AG08396 (cell line): ENCODE measurements around the gene ASPG.

Experiments
- DNase-seq: peaks from one replicate; pipeline ENCODE4 v3.0.0; 2012; ENCODE audit warnings: low spot score, mixed read lengths

ASPG gene

DNA sequence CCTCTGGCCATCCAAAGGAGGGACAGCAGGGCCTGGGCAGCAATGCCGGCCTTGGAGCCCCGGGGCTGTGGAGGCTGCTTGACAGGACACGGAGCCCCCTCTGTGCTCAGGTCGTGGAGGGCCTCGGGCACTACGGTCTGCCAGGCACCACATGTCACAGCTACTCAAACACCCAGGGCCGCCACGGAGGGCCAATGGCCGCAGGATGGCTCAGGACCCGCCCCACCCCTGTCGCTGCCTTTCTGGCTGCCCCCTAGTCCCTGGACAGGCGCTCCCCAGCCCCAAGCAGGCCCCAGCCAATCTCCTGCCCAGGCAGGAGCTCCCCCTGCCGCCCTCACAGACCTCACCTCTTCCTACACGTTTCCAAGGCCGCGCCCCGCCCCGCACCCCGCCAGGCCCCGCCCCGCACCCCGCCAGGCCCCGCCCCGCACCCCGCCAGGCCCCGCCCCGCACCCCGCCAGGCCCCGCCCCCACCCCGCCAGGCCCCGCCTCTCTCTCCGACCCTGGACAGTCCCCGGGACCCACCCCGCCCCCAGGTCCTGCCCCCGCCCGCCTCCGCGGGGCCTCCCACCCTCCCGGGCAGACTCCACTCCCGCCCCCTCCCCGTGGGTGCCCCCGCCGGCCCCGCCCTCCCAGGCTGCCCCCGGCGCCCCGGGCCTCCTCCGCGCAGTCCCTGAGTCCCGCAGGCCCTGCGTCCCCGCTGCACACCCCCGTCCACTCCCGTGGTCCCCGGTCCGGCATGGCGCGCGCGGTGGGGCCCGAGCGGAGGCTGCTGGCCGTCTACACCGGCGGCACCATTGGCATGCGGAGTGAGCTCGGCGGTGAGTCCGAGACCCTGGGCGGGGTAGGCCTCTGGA is at the start of gene ASPG:
Gene ASPG (plus strand): TSS at position 669 of the 857 bp plus-strand sequence. CDS start 71 bp downstream, at position 740.
- DNase-seq, result no peak

DNA sequence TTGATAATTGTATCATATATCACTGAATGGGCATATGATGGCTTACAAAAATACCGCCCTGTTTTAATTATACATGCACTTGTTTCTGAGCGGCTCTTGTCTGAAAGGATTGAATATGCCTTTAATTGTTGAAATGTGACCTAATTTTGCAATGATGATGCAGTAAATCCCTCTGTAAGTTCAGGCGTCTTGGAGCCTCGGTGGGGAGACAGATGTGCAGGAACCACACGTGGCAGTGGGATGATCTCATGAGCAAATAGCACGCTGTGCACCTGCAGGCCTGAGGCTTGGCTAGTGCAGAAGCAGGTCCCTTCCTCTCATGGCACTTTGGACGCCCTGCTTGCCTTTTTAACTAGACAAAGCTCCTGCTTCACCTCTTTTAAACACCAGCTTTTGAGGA is 49.3 kb upstream of the ASPG start:
- no peak for DNase-seq

DNA sequence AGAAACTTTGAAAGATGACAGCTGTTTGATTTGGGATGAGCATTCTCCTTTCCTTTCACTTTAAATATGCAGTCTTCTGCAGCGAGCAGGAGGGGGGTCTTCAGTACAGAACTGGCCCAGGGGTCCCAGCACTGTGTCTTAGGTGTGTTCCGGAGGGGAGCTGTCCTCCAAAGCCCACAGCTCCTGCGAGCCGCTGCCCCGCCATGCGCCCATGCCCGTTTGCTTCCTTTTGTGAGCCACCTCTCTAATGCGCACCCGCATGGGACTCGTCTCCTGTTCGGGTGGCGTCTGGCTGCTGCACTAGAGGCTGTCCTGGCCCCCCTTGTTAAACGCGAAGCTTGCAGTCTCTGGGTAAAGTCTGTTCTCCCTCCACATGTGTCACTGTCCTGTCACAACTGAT is 48.4 kb upstream of the ASPG start:
- DNase-seq, result no peak

GRCh38 chr14:104037903-104038302 is 47.6 kb upstream of the ASPG start:
- no peak for DNase-seq

GRCh38 chr14:104039214-104039613 is 46.3 kb upstream of the ASPG start:
- no peak for DNase-seq

DNA sequence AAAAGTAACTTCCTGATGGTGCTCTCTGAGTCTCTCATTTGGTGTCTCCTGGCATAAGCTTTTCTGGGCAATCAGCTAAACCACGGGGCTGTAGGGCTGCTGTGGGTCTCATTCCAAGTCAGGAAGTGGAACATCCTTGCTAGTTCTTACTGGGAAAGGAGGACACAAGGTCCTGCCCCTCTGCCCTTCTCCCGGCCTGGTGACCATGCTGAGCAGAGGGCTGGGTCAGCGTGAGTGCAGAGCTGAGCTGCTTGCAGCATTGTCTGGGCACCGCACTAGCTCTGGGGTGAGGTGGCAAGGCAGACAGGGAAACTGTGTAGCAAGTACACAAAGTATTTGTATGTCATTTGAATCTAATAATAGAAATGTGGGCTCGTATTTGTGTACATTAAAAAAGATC is 45.0 kb upstream of the ASPG start:
- no peak for DNase-seq

- DNase-seq, result no peak
Measured at GRCh38 chr14:104041430-104042104, 43.9 kb upstream of the ASPG start.

DNA sequence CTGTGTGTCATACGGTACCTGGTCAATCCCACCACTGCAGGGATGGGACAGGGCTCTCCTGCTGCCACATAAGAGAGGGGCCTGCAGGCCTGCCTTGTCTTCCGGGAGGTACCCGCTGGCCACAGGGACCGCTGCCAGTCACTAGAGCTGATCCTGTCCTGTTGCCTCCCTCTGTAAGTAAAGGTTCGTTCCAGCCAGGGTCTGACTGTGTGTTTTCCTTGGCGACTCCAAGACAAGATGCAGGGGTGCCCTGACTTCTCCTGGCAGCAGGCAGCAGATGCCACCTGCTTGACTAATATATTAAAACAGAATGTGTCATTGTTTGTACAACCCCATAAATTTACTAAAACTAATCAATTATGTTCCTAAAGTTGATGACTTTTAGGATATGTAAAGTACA is 41.5 kb upstream of the ASPG start:
- DNase-seq, result no peak

GRCh38 chr14:104047761-104048160 is 37.7 kb upstream of the ASPG start:
- DNase-seq, result no peak

DNA sequence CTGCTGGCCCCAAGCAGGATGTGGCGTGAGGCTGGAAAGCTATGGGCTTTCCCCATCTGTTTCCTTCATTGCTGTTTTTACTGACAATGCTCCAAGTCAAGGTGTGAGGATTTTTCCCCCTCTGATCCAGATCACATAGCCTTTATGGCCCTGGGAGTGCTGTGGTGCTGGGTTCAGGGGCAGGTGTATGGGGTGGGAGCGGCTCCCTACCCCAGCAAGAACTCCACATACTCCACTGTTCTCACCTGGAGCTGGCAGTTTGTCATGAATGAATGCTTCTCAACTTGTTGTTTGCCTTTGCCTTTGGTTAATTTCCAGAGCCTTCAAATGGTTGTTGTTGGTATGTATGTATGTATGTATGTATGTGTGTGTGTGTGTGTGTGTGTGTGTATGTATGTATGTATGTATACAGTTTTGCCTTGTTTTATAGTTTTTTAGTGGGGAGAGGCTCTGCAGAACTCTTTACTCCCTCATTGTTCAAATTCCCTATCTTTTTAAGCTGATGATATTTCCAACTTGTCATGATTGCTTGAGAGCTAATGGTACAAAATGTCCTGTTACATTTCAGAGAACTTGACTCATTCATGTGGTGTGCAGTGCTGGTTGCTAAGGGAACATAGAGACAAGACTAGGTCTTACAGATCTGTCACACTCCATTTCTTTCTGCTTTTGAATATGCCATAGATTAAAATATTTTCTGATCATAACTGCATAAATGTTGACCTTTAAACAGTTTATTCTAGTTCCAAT is 36.6 kb upstream of the ASPG start:
- DNase-seq, result no peak

DNA sequence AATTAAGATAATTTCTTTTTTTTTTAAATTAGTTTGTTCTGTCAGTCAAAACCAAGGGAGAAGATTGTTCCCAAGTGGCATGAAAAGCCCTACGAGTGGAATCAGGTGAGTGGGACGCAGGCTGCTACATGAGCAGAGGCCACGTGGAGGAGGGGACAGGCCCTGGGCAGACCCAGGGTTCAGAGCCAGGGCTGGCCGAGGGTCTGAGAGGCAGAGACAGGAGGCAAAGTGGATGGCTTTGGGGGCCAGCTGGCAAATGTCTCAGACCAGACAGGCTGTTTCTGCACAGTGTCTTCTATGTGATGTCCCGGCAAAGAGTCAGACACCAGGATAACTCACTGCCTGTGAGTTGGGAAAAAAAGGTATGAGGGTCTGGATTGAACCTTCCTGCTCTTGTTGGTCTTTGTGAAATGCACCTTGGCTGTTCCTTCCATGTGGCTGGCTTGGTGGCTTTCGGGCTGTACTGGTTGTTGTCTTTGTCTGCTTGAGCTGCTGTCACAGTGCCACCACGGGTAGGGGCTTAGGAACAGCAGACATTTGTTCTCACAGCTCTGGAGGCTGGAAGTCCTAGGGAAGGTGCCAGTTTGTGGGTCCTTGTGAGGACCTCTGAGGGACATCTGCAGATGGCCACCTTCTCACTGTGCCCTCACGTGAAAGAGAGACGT is 35.8 kb upstream of the ASPG start:
- no peak for DNase-seq

- no peak for DNase-seq
Measured at GRCh38 chr14:104051092-104051813, 34.2 kb upstream of the ASPG start.

DNA sequence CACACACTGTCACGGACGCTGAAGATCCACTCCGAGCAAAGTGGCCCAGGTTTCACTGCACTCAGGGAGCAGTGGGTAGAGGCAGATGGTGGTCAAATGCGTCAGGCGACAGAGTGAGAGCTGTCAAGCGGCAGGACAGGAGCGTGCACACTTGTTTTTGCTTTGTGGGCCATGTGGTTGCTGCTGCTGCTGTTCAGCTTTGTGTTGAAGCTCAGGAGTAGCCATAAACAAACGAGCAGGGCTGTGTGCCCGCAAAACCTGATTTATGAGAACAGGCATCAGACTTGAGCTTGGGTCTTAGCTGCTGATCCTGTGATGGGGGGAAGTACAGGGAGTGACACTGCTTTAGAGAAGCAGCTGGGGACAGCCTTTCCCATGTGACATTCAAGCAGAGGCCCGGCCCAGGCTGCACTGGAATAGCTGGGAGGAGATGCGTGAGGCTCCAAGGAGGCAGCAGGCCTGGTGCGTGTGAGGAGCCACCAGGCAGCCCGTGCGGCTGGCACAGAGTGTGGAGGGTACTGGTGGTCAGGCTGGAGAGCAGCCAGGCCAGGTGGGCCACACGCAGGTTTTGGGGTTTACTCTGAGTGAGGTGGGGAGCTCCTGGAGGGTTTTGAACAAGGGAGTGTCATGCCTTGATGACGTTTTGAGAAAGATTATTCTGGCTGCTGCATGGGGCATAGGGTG is 31.1 kb upstream of the ASPG start:
- DNase-seq, result no peak

GRCh38 chr14:104062281-104062680 is 23.2 kb upstream of the ASPG start:
- no peak for DNase-seq

DNA sequence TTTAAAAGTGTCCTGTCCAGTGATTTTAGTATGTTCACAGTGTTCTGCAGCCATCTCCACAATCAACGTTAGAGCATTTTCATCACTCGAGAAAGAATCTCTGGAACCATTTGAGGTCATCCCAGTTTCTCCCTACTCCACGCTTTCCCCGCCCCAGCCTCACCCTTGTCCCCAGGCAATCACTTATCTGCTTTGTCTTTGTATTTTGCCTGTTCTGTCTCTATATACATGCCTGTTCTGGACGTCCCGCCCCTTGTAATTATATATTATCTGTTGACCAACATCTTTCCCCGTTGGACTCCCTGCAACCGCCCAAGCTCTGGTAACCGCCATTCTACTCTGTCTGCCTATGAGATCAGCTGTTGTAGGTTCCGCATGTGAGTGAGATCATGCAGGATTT is 21.5 kb upstream of the ASPG start:
- DNase-seq, result no peak

- no peak for DNase-seq
Measured at GRCh38 chr14:104066279-104066678, 19.2 kb upstream of the ASPG start.

GRCh38 chr14:104066719-104067295 is 18.7 kb upstream of the ASPG start:
- no peak for DNase-seq

DNA sequence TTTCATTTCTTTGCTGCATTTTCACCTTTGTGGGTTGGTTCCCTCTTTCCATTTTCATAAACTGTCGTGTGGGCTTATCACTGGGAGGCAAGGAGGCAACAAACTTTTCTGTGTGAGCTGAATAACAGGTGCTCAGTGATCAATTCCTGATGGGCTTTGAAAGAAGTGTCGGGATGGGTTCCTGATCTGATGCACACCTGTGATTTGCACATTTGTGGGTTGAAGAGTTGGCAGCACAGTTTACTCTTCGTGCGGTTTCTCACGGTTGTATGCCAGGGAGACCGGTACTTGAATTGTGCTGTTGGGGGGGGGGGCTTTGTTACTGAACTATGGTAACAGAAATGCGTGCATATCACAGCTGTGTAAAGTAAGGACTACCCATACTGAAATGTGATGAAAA is 16.0 kb upstream of the ASPG start:
- DNase-seq, result no peak

GRCh38 chr14:104072586-104072985 is 12.9 kb upstream of the ASPG start:
- no peak for DNase-seq

- no peak for DNase-seq
Measured at GRCh38 chr14:104073764-104074163, 11.7 kb upstream of the ASPG start.
